Spinal cord (tissue), 10 donors: Measurements from ENCODE around the gene PDLIM5. TPM values are rescaled to one million over a fixed set of nuclear protein-coding genes. Genes with fewer than 3 reads are reported as not detected.
"Not testable (repeated sequence)": the region's sequence is repeated elsewhere in the genome, so short reads cannot be mapped to it uniquely, and the experiment has no call there.

Experiments used
- DNase-seq, 6 donors: peaks; one replicate each; pipeline versions ENCODE4 v3.0.0 to v3.0.0-alpha.2; 2013 to 2015; ENCODE audit warnings: low spot score in 6 of 6, low read depth in 4 of 6
- H3K27ac ChIP-seq: one replicate; pipeline ENCODE4 v1.5.1; 2013; ENCODE audit warnings: low read depth, low read length, control low read depth
- H3K27me3 ChIP-seq: one replicate; pipeline ENCODE4 v1.6.1; 2013; ENCODE audit warnings: low read length; ENCODE audit not compliant: control insufficient read depth, insufficient read depth
- H3K36me3 ChIP-seq: one replicate; pipeline ENCODE4 v1.6.1; 2013; ENCODE audit warnings: low read length; ENCODE audit not compliant: control insufficient read depth, insufficient read depth
- H3K4me1 ChIP-seq: one replicate; pipeline ENCODE4 v1.6.1; 2013; ENCODE audit warnings: low read length; ENCODE audit not compliant: control insufficient read depth, insufficient read depth
- H3K4me3 ChIP-seq: one replicate; pipeline ENCODE4 v1.5.1; 2013; ENCODE audit warnings: low read depth, low read length, control low read depth
- H3K9me3 ChIP-seq: one replicate; pipeline ENCODE4 v1.6.1; 2013; ENCODE audit warnings: low read length; ENCODE audit not compliant: control insufficient read depth, insufficient read depth
- WGBS: methylation state at CpG from one replicate; pipeline ENCODE4 v1.1.5; 2013; ENCODE audit warnings: missing lambda C conversion rate; ENCODE audit not compliant: insufficient coverage; 5-methylcytosine and 5-hydroxymethylcytosine counted together
- polyA plus RNA-seq, 2 donors: library from polyadenylated mRNA; unstranded; fragments of 120-200 nt; gene quantifications; one replicate each; pipeline ENCODE4 v1.2.1, GENCODE V29; 2013; ENCODE audit not compliant: insufficient read length in 2 of 2
- total RNA-seq, 2 donors: library from RNA; depleted of rRNA in 1 of 2; stranded (reverse); fragments of 120-200 nt in 1 of 2; fragments of >200 nt in 1 of 2; gene quantifications; one replicate each; pipeline versions ENCODE4 v1.2.3 to v1.2.4, GENCODE V29; 2013 to 2014
- donor health status: healthy.

Gene PDLIM5
- total and polyA plus RNA-seq, 4 donors, result 43.7 to 102 (median 72.0) TPM

GRCh38 chr4:94498502-94498901 lies 46.8 kb downstream of the PDLIM5 start:
- DNase-seq, result no peak
- Histone ChIP-seq H3K4me3 (no peak overlapping the region), H3K9me3 (no peaks in the 10 kb centered on the region), H3K27me3 (no peaks in the 10 kb centered on the region), H3K27ac (no peak overlapping the region), H3K4me1 (no peaks in the 10 kb centered on the region), H3K36me3 (no peaks in the 10 kb centered on the region)
- no CpG with 5 or more reads among the region's 1 CpG for WGBS

- Histone ChIP-seq H3K9me3 (no peaks in the 10 kb centered on the region), H3K27ac (no peak overlapping the region)
- 83% methylated on average over 2 of the region's 3 CpGs for WGBS
Observed at GRCh38 chr4:94500685-94501084, 48.9 kb downstream of the PDLIM5 start.

GRCh38 chr4:94504545-94504944 lies 52.8 kb downstream of the PDLIM5 start:
- no peaks in the 10 kb centered on the region for H3K4me1 ChIP-seq
- no peak for DNase-seq
- H3K27ac ChIP-seq, result no peak overlapping the region
- H3K36me3 ChIP-seq, result no peaks in the 10 kb centered on the region
- WGBS, result no CpG with 5 or more reads among the region's 4 CpGs
- no peaks in the 10 kb centered on the region for H3K27me3 ChIP-seq
- no peaks in the 10 kb centered on the region for H3K9me3 ChIP-seq
- H3K4me3 ChIP-seq, result no peak overlapping the region

More at GRCh38 chr4:94500685-94501084, 48.9 kb downstream of the PDLIM5 start:
- H3K4me3 ChIP-seq, result no peak overlapping the region
- no peaks in the 10 kb centered on the region for H3K27me3 ChIP-seq
- no peak for DNase-seq
- no peaks in the 10 kb centered on the region for H3K36me3 ChIP-seq
- H3K4me1 ChIP-seq, result no peaks in the 10 kb centered on the region

GRCh38 chr4:94506822-94507221 lies 55.1 kb downstream of the PDLIM5 start:
- H3K4me1 ChIP-seq, result no peaks in the 10 kb centered on the region
- H3K27ac ChIP-seq, result no peak overlapping the region
- no peaks in the 10 kb centered on the region for H3K9me3 ChIP-seq
- H3K4me3 ChIP-seq, result no peak overlapping the region
- no peaks in the 10 kb centered on the region for H3K27me3 ChIP-seq
- WGBS, result 99% methylated on average over 5 of the region's 7 CpGs
- H3K36me3 ChIP-seq, result no peaks in the 10 kb centered on the region
- no peak for DNase-seq

- H3K36me3 ChIP-seq, result no peaks in the 10 kb centered on the region
- H3K4me1 ChIP-seq, result no peaks in the 10 kb centered on the region
- H3K27ac ChIP-seq, result no peak overlapping the region
- no CpG with 5 or more reads among the region's 2 CpGs for WGBS
- no peak overlapping the region for H3K4me3 ChIP-seq
- H3K9me3 ChIP-seq, result no peaks in the 10 kb centered on the region
- H3K27me3 ChIP-seq, result no peaks in the 10 kb centered on the region
- DNase-seq, result no peak
Observed at GRCh38 chr4:94507281-94507680, 55.5 kb downstream of the PDLIM5 start.

GRCh38 chr4:94507708-94508107 lies 56.0 kb downstream of the PDLIM5 start:
- no peak overlapping the region for H3K27ac ChIP-seq
- DNase-seq, result no peak
- H3K36me3 ChIP-seq, result no peaks in the 10 kb centered on the region
- H3K4me3 ChIP-seq, result no peak overlapping the region
- no peaks in the 10 kb centered on the region for H3K4me1 ChIP-seq
- H3K9me3 ChIP-seq, result no peaks in the 10 kb centered on the region
- H3K27me3 ChIP-seq, result no peaks in the 10 kb centered on the region
- WGBS, result no CpG with 5 or more reads among the region's 1 CpG

- Histone ChIP-seq H3K4me1 (no peaks in the 10 kb centered on the region), H3K9me3 (peaks cover 2% of the 10 kb centered on the region), H3K27me3 (no peaks in the 10 kb centered on the region), H3K36me3 (no peaks in the 10 kb centered on the region), H3K27ac (no peak overlapping the region), H3K4me3 (no peak overlapping the region)
- DNase-seq, result no peak
- WGBS, result no CpG with 5 or more reads among the region's 1 CpG
Observed at GRCh38 chr4:94508296-94508695, 56.6 kb downstream of the PDLIM5 start.

GRCh38 chr4:94508806-94509205 lies 57.1 kb downstream of the PDLIM5 start:
- Histone ChIP-seq H3K27ac (no peak overlapping the region), H3K4me1 (no peaks in the 10 kb centered on the region), H3K4me3 (no peak overlapping the region), H3K9me3 (peaks cover 2% of the 10 kb centered on the region), H3K27me3 (no peaks in the 10 kb centered on the region), H3K36me3 (no peaks in the 10 kb centered on the region)
- WGBS, result no CpG with 5 or more reads among the region's 1 CpG
- no peak for DNase-seq

GRCh38 chr4:94511591-94511990 lies 59.8 kb downstream of the PDLIM5 start:
- no peak for DNase-seq
- no CpG with 5 or more reads among the region's 1 CpG for WGBS
- Histone ChIP-seq H3K36me3 (no peaks in the 10 kb centered on the region), H3K27ac (no peak overlapping the region), H3K4me3 (no peak overlapping the region), H3K4me1 (no peaks in the 10 kb centered on the region), H3K9me3 (peaks cover 2% of the 10 kb centered on the region), H3K27me3 (no peaks in the 10 kb centered on the region)

- not testable (repeated sequence) for H3K27me3 ChIP-seq, H3K9me3 ChIP-seq, H3K27ac ChIP-seq, H3K4me3 ChIP-seq, DNase-seq, H3K36me3 ChIP-seq, H3K4me1 ChIP-seq
- no CpG with 5 or more reads among the region's 2 CpGs for WGBS
Observed at GRCh38 chr4:94513532-94513931, 61.8 kb downstream of the PDLIM5 start.
